Keratinocyte (primary cell): Measurements from ENCODE around the gene TMEM147. TPM values are rescaled to one million over a fixed set of nuclear protein-coding genes. Genes with fewer than 3 reads are reported as not detected.
A peak's percentile ranks its signal among the peaks of the same experiment; 100 is the strongest.

ENCODE experiments used
- DNase-seq: peaks from one replicate; pipeline ENCODE4 v3.0.0-alpha.2; 2011; ENCODE audit warnings: low read depth, missing footprints, low spot score
- FAIRE-seq: peaks from 2 replicates; lab custom pipeline; 2011; peaks lifted over from hg19 to GRCh38; lab: Jason Lieb, UNC
- H2AFZ ChIP-seq: 2 replicates; pipeline ENCODE4 v1.6.0; 2012; ENCODE audit warnings: low read length, control low read depth, inconsistent platforms; ENCODE audit not compliant: control insufficient read depth
- H3K27ac ChIP-seq: 2 replicates; pipeline ENCODE4 v1.5.1; 2011; ENCODE audit warnings: low read length; ENCODE audit not compliant: control insufficient read depth, insufficient read depth
- H3K27me3 ChIP-seq: 3 replicates; pipeline ENCODE4 v1.6.0; 2011; ENCODE audit warnings: low read length; ENCODE audit not compliant: control insufficient read depth, insufficient read depth; ENCODE audit errors: extremely low read depth
- H3K36me3 ChIP-seq, 2 experiments: 2 replicates in 1 of 2; 3 replicates in 1 of 2; pipeline ENCODE4 v1.5.1; 2011; ENCODE audit warnings: low read length in 2 of 2, mild to moderate bottlenecking in 1 of 2; ENCODE audit not compliant: control insufficient read depth in 2 of 2, insufficient read depth in 2 of 2; ENCODE audit errors: extremely low read depth in 1 of 2
- H3K4me1 ChIP-seq: 3 replicates; pipeline ENCODE4 v1.5.1; 2011; ENCODE audit warnings: low read length; ENCODE audit not compliant: control insufficient read depth, insufficient read depth; ENCODE audit errors: extremely low read depth
- H3K4me2 ChIP-seq: 3 replicates; pipeline ENCODE4 v1.6.0; 2011; ENCODE audit warnings: low read depth, low read length; ENCODE audit not compliant: control insufficient read depth, insufficient read depth; ENCODE audit errors: extremely low read depth
- H3K4me3 ChIP-seq, 3 experiments: fragments of 200-600 bp in 1 of 3; sonication (generic) in 1 of 3; 2 replicates in 2 of 3; 3 replicates in 1 of 3; pipeline ENCODE4 v1.5.1; 2011 to 2016; ENCODE audit warnings: low read length in 3 of 3, mild to moderate bottlenecking in 3 of 3, control low read depth in 2 of 3, inconsistent platforms in 1 of 3, low read depth in 1 of 3, mixed read lengths in 1 of 3, mixed run types in 1 of 3, moderate library complexity in 1 of 3; ENCODE audit not compliant: control insufficient read depth in 2 of 3, insufficient read depth in 2 of 3; ENCODE audit errors: extremely low read depth in 1 of 3
- H3K79me2 ChIP-seq: 2 replicates; pipeline ENCODE4 v1.6.0; 2012; ENCODE audit warnings: low read length; ENCODE audit not compliant: control insufficient read depth, insufficient read depth
- H3K9ac ChIP-seq: 3 replicates; pipeline ENCODE4 v1.6.0; 2011; ENCODE audit warnings: low read length; ENCODE audit not compliant: control insufficient read depth, insufficient read depth; ENCODE audit errors: extremely low read depth
- H3K9me1 ChIP-seq: 3 replicates; pipeline ENCODE4 v1.6.0; 2011; ENCODE audit warnings: low read length; ENCODE audit not compliant: control insufficient read depth, insufficient read depth; ENCODE audit errors: extremely low read depth
- H3K9me3 ChIP-seq: 2 replicates; pipeline ENCODE4 v1.5.1; 2012; ENCODE audit warnings: low read depth, low read length; ENCODE audit not compliant: control insufficient read depth
- H4K20me1 ChIP-seq: 3 replicates; pipeline ENCODE4 v1.6.0; 2011; ENCODE audit warnings: low read length; ENCODE audit not compliant: control insufficient read depth, insufficient read depth; ENCODE audit errors: extremely low read depth
- EZH2 ChIP-seq: IDR thresholded peaks from one replicate; pipeline ENCODE4 v1.6.1; 2012; ENCODE audit warnings: inconsistent platforms, mild to moderate bottlenecking, low read length, moderate library complexity
- dilution Hi-C: fragments of 300-500 bp; cut with MboI; formaldehyde crosslinking; loops from one replicate; pipeline ENCODE4 v1.7.0; 2020; ENCODE audit warnings: low sequenced_read_pairs; ENCODE audit not compliant: extremely low pct_ligation_motif_present
- polyA plus RNA-seq, 5 experiments: library from polyadenylated mRNA; depleted of rRNA in 3 of 5; stranded (reverse) in 3 of 5; stranded (forward) in 1 of 5; unstranded in 1 of 5; fragments of >200 nt; gene quantifications; 1 replicate in 1 of 5; 2 replicates in 3 of 5; 3 replicates in 1 of 5; pipeline versions ENCODE4 v1.2.1 to v1.2.3, GENCODE V29; 2011 to 2012; ENCODE audit warnings: missing spikeins in 2 of 5, low read depth in 1 of 5, low replicate concordance in 1 of 5
- TF ChIP-seq, protein P1 (sequence below), 3 experiments: IDR thresholded peaks in 1 of 3; conservative IDR thresholded peaks in 1 of 3; optimal IDR thresholded peaks in 1 of 3; 2 replicates in 2 of 3; 3 replicates in 1 of 3; pipeline versions ENCODE3 to v1.5.1; 2011; ENCODE audit warnings: low read length in 3 of 3, mild to moderate bottlenecking in 3 of 3, moderate library complexity in 2 of 3, control low read depth in 1 of 3, inconsistent platforms in 1 of 3; ENCODE audit not compliant: insufficient read depth in 2 of 3; ENCODE audit errors: extremely low read depth in 1 of 3

Gene TMEM147
- polyA plus RNA-seq, 1 donor (not counting 4 experiments of a cell fraction or from before 2014, with no cell fraction given) = 134 TPM

DNA sequence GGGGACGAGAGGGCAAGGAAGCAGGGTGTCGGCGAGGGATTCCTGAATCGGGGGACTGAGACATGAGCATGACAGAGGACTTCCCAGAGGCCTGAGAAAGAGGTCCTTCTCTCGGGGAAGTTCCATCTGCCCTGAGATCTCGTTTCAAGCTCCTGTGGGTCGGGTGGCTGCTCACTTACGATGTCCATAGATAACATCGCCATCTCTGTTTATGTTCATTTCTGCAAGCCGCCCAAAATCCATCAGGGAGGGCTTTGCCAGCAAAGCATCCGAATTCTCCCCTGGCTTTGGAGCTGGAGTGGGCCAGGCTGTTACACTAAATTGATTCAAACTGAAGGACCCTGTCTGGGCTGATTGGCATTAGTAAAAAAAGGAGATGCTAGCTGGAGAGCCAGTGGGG lies 37.9 kb upstream of the TMEM147 start:
- dilution Hi-C loops = no loop called here

DNA sequence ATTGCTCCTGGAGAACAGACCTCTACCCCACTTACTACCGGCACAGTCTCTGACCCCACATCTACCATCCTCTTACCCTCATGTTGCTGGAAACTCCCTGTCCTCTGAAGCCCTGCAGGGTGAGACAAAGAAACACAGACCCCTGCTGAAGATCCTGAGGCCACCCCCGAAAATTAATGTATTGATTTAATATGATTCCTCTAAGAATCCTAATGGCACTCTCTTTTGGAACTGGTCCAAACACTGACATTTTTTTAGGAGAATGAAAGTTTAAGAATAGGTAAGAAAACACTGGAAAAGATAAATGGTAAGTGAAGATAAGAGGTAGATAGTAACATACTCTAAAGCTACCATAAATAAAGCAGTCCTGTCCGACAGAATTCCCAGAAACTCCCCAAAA lies 37.3 kb upstream of the TMEM147 start:
- H2AFZ ChIP-seq = no peak overlapping the region
- no peaks in the 10 kb centered on the region for H4K20me1 ChIP-seq
- H3K36me3 ChIP-seq = peaks cover 16 to 24% of the 10 kb centered on the region in 2 experiments
- FAIRE-seq = no peak
- H3K4me1 ChIP-seq = peaks cover 12% of the 10 kb centered on the region
- H3K4me3 ChIP-seq = peak overlapping the region in 1 of 3 experiments; percentile 88
- dilution Hi-C loops = no loop called here
- H3K79me2 ChIP-seq = peaks cover 21% of the 10 kb centered on the region
- no peaks in the 10 kb centered on the region for H3K9me1 ChIP-seq
- no peak for DNase-seq
- no peaks in the 10 kb centered on the region for H3K9me3 ChIP-seq
- H3K27me3 ChIP-seq = no peaks in the 10 kb centered on the region
- no peak for TF ChIP-seq EZH2
- TF ChIP-seq, protein P1, sequence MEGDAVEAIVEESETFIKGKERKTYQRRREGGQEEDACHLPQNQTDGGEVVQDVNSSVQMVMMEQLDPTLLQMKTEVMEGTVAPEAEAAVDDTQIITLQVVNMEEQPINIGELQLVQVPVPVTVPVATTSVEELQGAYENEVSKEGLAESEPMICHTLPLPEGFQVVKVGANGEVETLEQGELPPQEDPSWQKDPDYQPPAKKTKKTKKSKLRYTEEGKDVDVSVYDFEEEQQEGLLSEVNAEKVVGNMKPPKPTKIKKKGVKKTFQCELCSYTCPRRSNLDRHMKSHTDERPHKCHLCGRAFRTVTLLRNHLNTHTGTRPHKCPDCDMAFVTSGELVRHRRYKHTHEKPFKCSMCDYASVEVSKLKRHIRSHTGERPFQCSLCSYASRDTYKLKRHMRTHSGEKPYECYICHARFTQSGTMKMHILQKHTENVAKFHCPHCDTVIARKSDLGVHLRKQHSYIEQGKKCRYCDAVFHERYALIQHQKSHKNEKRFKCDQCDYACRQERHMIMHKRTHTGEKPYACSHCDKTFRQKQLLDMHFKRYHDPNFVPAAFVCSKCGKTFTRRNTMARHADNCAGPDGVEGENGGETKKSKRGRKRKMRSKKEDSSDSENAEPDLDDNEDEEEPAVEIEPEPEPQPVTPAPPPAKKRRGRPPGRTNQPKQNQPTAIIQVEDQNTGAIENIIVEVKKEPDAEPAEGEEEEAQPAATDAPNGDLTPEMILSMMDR (optimal IDR thresholded peaks at IDR 0.05 in 1 of 3, IDR thresholded peaks at IDR 0.05 in 1 of 3, conservative IDR thresholded peaks at IDR 0.05 in 1 of 3; ENCODE audit: extremely low read depth in 1 of 3, insufficient read depth in 2 of 3, low read length in 3 of 3) = no peak
- H3K27ac ChIP-seq = no peak overlapping the region
- peak overlapping the region; percentile 99 for H3K4me2 ChIP-seq
- H3K9ac ChIP-seq = no peak overlapping the region

More for the DNA sequence above, 37.9 kb upstream of the TMEM147 start:
- Histone ChIP-seq H3K4me1 (peaks cover 14% of the 10 kb centered on the region), H3K4me3 (no peak overlapping the region), H3K27me3 (no peaks in the 10 kb centered on the region), H3K79me2 (peaks cover 21% of the 10 kb centered on the region), H3K9me1 (no peaks in the 10 kb centered on the region), H3K9ac (no peak overlapping the region), H3K4me2 (no peak overlapping the region), H2AFZ (no peak overlapping the region), H3K27ac (no peak overlapping the region), H3K9me3 (no peaks in the 10 kb centered on the region), H4K20me1 (no peaks in the 10 kb centered on the region), H3K36me3 (peaks cover 16 to 27% of the 10 kb centered on the region in 2 experiments)
- DNase-seq (no peak), FAIRE-seq (no peak)
- TF ChIP-seq, protein P1 (optimal IDR thresholded peaks at IDR 0.05 in 1 of 3, IDR thresholded peaks at IDR 0.05 in 1 of 3, conservative IDR thresholded peaks at IDR 0.05 in 1 of 3; ENCODE audit: extremely low read depth in 1 of 3, insufficient read depth in 2 of 3, low read length in 3 of 3) = no peak
- no peak for TF ChIP-seq EZH2
